HT-29 (cell line): ENCODE measurements around the gene CLCA2. TPM values are rescaled to one million over a fixed set of nuclear protein-coding genes. Genes with fewer than 3 reads are reported as not detected.
A peak's percentile ranks its signal among the peaks of the same experiment; 100 is the strongest.

Experiments
- DNase-seq: peaks from one replicate; pipeline ENCODE4 v3.0.0-alpha.2; 2015; ENCODE audit warnings: low spot score
- total RNA-seq: library from RNA; depleted of rRNA; stranded (reverse); fragments of >200 nt; shearing (Covaris generic); gene quantifications from 2 replicates; pipeline ENCODE4 v1.2.3, GENCODE V29; 2014

Gene CLCA2
- total RNA-seq, 1 experiment from 2014 or later = not detected

DNA sequence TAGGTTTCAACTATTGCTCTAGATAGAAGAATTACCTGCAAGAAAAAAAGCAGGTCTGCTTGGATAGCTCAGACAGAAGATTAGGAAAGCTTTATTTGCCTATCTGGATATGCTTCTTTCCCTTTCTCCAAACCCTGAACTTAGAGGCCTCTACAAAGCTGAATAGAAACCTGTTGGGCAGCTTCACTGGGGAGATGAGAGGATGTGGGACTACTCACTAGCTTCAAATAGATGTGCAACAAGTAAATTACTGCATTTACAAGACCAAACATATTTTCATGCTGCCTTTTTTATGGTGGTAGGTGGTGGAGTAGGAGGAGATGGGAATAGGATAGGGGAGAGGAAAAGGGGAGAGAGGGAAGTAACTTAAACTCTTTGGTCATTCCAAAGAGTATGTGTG, 6.4 kb downstream of the CLCA2 start:
- DNase-seq = peak; percentile 47

DNA sequence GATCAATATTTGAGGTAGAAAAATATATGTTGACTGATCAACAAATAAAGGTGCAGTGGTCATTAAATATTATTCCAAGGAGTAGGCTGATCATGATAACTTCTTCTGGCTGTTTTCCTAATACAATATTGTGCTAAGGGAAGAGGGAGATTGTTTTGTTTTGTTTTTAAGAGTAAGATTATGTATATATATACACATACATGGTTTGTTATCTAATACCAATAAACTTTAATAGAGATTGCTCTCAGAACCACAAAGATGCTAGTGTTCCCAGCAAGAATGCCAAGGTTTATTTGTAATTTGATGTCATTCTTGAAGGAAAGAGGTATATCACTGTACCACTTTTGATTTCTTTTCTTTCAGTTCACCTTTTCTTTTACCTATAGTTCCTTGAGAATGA, 10.1 kb downstream of the CLCA2 start:
- DNase-seq = no peak

DNA sequence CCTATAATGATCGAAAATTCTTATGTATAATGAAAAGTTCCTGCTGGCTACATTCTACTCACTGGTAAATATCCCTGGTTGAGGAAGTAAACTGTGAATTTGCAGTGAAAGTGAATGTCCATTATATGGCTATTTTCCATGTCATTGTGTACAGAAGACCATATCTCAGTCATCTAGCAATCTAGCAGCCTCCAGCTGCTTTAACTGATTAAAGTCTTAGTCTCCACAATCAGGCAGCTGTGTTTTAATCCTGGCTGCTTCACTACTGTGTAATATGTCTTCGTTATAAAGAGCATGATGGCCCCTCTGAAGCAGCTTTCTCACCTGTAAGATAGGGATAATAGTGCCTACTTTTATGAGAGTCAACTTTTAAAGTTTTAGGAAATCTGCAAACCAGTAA, 11.4 kb downstream of the CLCA2 start:
- no peak for DNase-seq

DNA sequence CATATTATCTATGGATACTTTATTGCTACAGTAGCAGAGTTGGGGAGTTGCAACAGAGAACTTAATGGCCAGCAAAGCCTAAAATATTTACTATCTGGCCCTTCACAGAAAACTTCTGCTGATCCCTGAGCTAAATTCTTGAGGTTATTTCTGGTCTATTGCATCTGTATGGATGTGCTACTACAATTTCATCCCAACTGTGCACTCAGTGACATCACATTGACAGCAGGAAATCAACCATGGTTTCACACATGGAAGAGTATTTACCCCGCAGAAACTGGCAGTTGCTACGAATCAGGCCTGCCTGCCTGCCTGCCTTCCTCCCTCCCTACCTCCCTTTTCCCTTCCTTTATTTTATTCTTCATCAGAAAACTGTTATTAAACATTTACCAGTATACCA, 12.1 kb downstream of the CLCA2 start:
- DNase-seq = no peak

DNA sequence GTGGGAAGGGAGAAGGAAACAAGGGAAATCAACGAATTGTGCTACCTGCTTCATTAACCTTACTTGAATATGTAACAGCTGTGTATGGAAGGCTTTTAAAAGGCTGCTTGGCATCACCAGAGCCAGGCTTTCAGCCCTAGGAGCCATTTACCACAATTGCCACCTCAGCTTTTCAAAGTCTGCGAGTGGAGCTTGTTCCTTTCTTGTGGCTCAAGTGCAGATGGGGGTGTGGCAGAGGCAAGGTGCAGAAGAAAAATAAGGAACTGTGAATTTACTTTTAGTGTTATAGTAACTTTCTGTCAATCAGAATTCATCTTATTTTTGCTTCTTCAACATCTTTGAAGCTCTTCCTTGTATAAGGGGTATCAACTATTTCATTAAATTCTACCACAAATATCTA, 17.6 kb downstream of the CLCA2 start:
- no peak for DNase-seq

DNA sequence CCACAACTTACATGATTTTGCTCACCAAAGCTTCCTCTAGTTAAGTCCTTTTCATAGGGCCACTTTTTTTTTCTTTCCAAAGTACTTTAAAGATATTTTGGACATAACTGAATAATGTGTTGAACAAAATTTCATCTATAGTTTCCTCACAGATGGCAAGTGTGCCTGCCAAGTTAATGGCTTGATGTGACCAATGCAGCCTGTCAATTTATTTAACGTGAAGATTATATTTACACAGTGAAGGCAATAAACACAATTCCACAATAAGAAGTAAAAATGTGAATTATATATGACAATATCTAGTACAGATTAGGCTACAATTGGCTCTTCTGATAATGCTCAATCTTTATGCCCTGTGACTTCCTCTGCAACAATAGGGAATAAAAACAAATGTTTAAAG, 18.0 kb downstream of the CLCA2 start:
- no peak for DNase-seq

DNA sequence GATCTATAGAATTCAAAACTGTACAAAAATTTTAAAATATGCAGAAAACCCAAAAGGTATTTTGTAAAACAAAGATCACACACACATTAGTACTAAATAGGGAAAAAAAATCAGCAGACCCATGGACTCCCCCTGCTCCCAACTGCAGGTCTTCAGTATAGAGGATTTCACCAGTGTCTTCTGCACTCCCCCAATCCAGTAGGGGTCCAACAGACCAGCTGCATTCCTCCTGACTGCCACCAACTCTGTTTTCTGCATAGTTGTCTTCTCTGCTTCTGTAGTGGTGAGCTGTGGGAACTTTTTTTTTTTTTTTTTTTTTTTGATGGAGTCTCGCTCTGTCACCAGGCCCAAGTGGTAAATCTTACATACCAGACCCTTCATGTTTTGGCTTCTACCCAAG, 21.9 kb downstream of the CLCA2 start:
- DNase-seq = no peak

DNA sequence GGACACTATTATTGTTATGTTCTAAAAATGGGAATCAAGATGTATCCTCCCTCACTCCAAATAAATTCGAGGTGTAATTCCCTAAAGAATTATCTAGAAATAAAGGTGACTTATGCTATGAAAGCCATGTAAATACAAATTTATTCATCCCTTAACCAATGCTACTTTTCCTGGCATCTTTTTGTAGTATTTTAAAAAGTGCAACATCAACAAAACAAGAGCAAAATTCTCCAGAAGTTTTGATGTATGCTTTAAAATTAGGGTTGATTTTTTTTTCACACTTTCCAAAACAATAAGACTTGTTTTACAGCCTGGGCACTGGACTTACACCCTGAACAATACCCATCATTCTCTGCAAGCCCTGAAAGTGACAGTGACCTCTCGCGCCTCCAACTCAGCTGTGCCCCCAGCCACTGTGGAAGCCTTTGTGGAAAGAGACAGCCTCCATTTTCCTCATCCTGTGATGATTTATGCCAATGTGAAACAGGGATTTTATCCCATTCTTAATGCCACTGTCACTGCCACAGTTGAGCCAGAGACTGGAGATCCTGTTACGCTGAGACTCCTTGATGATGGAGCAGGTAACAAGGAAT, 23.3 kb downstream of the CLCA2 start:
- no peak for DNase-seq

DNA sequence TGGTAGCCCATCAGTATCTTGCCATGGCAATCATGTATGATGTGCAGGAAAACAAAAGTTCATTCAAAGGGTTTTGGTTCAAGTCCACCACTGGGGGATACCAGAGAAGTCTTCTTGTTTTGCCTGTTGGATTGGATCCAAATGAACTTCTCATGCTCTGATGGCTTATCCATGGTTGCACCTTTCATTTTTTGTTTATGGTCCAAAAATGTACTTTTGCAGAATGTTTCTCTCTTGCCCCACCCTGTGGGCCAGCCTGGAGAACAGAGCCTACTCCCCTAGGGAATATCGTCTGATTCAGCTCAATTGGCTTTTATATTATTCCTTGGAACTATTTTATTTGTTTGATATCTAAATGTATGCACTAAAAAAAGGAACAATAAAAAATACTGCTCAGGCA, 24.7 kb downstream of the CLCA2 start:
- DNase-seq = no peak

DNA sequence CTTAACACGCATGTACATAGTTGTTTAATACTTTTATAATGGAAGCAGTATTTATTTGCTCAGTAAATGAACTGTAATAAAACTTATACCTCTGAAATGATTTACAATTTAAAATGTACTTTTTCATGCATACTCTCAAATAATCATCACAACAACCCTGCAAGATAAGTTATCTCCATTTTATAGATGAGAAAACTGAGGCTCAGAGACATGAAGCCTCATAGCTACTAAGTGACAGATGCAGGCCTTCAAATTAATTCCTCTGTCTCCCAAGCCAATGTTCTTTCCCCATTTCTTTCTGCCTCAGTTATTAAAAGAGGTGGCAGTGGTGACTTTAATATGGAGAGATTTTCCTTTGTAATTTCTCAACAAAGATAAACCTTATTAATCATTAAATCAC, 25.1 kb downstream of the CLCA2 start:
- DNase-seq = no peak

DNA sequence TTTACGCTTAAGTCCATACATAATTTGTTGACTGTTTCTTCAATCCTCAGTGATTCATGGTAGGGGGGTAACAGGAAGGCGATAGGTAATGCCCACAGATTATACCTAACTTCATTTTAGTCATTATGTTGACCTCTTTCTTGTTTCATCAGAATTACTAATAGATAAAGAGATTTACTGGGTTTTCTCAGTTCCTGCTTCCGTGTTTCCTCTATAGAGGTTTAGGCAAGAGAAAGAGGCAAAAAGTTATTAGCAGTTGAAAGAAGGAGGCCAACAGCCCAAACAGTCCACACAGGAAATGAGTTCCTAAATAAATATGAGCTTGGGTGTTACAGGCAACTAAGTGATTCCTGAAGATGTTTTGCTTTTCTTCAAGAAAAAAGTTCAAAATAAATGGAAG, 26.9 kb downstream of the CLCA2 start:
- DNase-seq = no peak

DNA sequence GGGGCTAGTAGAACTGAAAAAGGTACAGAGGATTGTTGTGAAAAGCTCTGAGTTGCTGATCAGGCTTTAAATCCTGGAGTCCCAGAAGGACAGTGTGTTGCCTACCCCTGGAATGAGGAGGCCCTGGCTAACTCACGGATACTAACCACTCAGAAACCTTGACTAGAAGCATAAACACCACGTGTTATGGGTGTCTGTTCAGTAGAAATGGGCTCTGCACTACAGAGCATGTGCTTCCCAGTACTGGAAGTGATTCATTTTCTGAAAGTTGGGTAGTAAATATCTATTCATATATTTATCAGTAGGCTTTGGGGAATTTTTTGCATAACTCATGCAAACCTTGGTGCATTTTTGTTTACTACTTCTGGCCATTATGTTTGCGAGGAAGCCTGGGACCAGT, 29.7 kb downstream of the CLCA2 start:
- DNase-seq = no peak

DNA sequence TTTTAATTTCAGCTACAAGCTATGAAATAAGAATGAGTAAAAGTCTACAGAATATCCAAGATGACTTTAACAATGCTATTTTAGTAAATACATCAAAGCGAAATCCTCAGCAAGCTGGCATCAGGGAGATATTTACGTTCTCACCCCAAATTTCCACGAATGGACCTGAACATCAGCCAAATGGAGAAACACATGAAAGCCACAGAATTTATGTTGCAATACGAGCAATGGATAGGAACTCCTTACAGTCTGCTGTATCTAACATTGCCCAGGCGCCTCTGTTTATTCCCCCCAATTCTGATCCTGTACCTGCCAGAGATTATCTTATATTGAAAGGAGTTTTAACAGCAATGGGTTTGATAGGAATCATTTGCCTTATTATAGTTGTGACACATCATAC, 31.1 kb downstream of the CLCA2 start:
- no peak for DNase-seq

DNA sequence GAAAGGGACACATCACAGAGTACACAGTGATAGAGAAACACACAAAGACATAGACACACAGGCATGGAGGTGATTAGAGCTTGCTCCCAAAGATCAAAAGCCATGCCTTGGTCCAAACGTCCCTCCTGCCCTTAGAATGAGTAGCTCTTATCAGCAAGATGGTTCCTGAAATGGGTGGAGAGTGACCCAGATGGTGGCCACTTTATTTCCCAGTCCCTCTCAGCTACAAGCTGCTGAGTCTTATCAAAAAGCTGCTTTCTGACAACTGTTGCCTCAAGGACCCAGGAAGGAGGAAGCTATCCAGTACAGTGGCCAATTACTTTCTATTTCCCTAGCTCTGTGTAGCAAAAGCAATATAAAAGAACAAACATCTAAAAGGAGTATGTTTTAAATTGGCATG, 37.0 kb downstream of the CLCA2 start:
- no peak for DNase-seq

DNA sequence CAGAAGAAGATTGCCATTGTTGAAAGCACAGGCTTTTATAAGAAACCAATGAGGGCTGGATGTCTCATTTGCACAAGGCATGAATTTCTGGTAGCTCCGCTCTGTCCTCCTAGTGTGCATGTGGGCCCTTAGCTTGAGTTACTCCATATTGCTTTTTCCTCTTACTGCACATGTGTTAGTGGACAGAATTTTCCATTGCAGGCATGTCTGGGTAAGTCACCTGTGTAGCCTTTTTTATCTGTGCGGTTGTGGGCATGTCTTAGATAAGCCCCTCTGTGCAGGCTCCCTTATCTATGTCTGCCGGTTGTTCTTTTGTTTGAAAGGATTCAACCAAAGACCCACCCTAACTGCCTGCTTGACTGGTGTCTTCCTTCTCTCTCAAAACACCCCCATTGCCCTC, 37.5 kb downstream of the CLCA2 start:
- no peak for DNase-seq

DNA sequence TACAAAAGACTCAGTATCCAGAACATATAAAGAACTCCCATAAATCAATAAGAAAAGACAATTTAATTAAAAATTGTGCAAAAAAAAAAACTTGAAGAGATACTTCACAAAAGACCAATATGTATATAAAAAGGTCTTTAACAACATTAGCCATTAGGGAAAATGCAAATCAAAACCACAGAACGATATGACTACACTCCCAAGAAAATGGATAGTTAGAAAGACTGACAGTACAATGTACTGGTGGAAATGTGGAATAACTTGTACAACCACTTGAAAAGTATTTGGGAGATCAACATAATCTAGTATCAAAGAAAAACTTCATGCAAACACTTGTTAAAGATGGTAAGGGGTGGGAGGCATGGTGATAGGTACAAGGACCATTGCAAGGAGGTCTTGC, 40.8 kb downstream of the CLCA2 start:
- no peak for DNase-seq

DNA sequence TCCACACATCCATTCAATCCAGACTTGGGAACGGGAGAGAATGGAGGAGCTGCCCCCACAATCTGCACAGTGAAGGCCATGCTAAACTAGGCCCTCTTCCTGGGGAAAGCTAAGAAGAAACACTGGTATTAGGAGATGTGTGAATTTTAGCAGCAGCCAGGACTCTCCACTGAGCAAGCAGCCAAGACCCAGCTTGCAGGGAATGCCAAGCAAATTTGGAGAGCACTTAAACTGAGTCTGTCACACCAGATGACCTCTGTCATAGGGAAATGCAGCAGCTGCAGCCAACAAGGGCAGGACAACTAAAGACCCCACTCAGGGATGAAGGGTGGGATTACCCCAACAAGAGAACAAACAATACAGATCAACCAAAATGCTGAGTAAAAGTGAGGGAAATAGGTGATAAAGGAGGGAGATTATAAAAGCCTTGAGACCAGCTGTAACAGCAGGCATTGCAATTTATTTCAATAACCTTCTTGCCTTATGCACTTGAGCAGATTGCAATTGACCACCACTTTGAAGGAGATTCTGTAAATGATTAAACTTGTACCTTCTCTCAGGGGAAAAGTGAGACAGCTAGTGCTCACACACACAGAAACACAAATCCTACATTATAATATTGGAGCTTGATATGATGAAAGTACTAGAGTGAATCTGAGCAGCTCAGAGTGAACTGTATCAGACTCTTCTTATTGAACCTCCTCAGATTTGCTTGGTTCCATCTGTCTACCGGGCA, 42.3 kb downstream of the CLCA2 start:
- DNase-seq = no peak

DNA sequence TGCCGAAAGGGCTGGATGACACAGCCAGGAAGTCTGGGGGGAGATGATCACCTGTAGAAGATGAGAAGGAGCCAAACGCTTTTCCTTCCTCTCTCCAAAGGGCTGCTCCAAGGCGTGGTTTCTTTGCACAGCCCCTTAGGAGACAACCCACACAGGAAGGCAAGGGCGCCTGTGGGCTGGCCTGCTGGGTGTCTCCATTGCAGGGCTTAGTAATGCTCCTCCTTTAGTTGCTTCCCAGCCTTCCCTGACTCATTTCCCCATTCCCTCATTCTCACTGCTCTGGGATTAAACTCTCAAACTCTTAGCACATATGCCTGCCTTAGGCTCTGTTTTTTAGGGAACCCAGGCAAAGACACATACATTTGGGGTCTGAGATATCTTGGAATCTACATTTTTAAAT, 43.0 kb downstream of the CLCA2 start:
- DNase-seq = no peak

DNA sequence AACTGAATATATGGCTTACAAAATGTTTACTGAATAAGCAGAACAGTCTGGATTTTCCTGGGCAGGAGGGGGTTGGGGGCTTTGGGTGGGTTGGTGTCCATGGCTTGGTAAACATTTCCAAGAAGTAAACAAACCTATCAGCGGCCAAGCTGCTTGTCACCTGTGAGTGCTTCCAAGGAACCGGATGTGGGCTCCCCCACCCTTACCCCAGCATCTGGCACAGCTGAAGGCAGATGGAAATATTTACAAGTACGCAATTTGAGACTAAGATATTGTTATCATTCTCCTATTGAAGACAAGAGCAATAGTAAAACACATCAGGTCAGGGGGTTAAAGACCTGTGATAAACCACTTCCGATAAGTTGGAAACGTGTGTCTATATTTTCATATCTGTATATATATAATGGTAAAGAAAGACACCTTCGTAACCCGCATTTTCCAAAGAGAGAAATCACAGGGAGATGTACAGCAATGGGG, 44.6 kb downstream of the CLCA2 start, which contains the start of gene CLCA1:
TSS of gene CLCA1 (plus strand) at position 427 of the 477 bp plus-strand sequence. CDS start at position 472, 45 bp downstream.
- no peak for DNase-seq

DNA sequence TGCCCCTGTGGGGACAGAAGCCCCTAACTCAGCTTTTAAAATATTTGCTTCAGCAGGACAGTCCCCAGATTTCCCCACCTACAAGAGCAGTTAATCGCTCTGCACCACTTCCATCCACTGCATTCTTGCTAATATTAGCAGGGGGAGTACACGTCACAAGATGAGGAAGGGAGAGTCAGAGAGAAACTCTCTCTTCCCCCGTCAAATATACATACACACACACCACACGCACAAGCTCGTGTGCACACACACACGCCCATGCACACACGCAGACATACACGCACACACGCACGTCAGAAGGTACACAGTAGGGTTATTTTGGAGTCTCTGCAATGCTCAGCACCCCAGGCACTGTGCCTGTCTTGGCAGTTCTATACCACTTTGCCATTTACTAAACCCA, 46.9 kb downstream of the CLCA2 start:
- no peak for DNase-seq

DNA sequence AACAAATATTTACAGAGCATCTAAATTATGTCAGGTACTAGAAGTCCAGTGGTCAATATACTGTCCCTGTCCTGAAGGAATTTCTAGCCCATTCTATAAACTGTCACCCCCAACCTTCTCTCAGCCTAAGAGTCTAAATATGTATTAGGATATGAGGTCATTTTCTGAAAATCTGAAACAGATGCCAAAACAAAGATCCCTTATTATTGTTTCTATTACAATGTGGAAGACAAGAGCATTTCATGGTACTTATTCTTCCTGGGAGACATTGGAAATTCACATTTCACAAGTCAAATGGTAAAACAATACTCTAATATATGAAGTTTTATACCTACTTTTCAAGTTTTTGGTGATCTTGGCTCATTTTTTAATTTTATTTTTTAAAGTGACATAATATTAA, 47.3 kb downstream of the CLCA2 start:
- DNase-seq = no peak

DNA sequence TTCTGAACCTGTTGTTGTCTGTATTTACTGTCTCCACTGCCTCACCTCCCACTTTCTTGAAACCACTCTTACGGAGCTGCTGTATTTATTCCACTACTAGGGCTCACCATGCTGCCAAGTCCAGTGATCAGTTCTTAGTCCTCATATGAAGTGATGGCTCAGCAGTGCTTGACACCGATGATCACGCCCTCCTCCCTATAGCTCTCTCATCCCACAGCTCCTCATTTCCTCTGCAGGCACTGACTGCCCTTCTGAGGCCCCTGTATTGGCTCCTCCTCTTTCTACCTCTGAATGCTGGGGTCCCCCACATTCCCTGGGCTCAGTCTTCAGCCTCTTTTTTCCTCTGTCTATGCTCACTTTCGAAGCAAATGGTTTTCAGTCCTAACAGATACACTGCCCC, 48.2 kb downstream of the CLCA2 start:
- DNase-seq = no peak

DNA sequence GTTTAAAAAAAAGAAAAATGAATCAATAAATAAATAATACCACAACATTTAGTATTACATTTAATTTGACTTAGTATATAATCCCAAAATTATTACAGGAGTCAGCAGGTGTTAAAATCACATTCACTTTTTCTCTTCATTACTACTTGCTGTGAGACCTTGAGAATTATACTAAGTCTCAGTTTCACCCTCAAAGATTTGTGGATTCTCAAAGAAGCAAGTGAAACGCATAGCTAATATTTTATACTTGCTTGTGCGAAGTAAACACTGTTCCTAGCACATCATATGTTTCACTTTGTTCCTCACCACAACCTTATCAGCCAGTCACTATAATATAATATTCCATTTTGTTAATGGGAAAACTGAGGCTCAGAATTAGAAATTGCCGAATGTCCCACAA, 48.8 kb downstream of the CLCA2 start:
- no peak for DNase-seq

DNA sequence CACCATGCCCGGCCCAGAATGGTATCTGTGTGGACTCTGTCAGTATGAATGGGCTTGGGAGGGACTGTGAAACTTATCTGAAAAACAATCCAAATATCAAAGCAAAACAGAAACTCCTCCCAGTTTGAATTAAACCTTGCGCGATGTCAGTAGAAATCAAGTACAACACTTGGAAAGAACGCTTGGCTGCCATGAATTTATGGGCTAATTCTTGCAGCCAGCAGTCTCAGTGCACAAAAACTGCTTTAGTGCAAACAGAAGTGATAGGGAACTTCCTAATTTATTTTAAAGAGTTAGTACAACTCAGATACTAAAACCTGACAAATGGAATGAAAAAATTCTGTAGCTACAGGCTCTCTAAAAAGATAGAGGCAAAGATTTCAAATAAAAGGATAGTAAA, 53.3 kb downstream of the CLCA2 start:
- no peak for DNase-seq
